ENCODE results near the gene IFITM2. TPM values are rescaled to one million over a fixed set of nuclear protein-coding genes. Genes with fewer than 3 reads are reported as not detected.
A peak's percentile ranks its signal among the peaks of the same experiment; 100 is the strongest.
"Not testable (repeated sequence)": the region's sequence is repeated elsewhere in the genome, so short reads cannot be mapped to it uniquely, and the experiment has no call there.

Gene IFITM2
- total and polyA plus RNA-seq, 2 donors from 2014 or later = 814 to 1,111 TPM

DNA sequence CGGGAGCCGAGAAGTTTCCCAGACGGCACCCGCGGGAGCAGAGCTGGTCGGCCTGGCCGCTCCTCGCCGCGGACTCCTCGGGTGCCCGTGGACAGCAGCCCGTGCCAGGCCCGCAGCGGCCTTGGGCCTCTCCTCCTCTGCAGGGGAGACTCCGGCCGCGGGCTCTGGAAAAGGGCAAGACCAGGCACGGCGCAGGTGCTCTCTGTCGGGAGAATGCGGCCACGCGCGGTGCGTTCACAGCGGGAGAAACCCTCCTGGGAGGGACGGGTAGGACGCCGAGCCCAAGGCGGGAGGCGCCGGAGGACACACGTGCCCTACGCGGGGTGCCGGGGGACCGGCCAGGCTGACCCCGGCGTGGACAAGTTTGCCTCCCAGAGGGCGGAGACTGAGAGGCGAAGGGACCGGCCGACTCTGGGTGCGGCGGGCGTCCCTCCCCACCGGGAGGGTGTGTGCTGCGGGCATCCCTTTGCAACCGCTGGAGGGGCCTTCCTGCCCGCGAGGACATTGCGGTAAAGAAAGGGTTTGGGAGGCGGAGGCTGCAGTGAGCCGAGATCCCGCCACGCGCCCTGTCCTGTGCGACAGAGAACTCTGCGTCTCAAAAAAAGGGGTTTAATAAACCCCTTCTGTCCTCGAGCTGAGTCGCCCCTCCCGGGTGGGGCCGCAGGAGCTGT lies 8.6 kb downstream of the IFITM2 start:
- peaks cover 4% of the 10 kb centered on the region for H3K27me3 ChIP-seq (ENCODE audit: control insufficient read depth, insufficient read depth, low read length)
- DNase-seq = peak in 3 of 5 donors; percentile 35 to 88 (median 62)
- TF ChIP-seq, protein P1, sequence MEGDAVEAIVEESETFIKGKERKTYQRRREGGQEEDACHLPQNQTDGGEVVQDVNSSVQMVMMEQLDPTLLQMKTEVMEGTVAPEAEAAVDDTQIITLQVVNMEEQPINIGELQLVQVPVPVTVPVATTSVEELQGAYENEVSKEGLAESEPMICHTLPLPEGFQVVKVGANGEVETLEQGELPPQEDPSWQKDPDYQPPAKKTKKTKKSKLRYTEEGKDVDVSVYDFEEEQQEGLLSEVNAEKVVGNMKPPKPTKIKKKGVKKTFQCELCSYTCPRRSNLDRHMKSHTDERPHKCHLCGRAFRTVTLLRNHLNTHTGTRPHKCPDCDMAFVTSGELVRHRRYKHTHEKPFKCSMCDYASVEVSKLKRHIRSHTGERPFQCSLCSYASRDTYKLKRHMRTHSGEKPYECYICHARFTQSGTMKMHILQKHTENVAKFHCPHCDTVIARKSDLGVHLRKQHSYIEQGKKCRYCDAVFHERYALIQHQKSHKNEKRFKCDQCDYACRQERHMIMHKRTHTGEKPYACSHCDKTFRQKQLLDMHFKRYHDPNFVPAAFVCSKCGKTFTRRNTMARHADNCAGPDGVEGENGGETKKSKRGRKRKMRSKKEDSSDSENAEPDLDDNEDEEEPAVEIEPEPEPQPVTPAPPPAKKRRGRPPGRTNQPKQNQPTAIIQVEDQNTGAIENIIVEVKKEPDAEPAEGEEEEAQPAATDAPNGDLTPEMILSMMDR (IDR thresholded peaks at IDR 0.05; ENCODE audit: borderline replicate concordance, extremely low read depth, insufficient read depth) = no peak
- no peak for FAIRE-seq
- peak overlapping the region; percentile 63 to 81 for H3K27ac ChIP-seq (ENCODE audit: low read depth in 2 of 2, low read length in 2 of 2)
- H3K9me3 ChIP-seq (ENCODE audit: control insufficient read depth in 2 of 3, insufficient read depth in 1 of 3, low read length in 3 of 3) = no peaks in the 10 kb centered on the region
- intact Hi-C loops (cut with DNase I) = no loop called here
- peak overlapping the region in 1 of 3 donors; percentile 58 for H3K9ac ChIP-seq (ENCODE audit: low read length in 3 of 3)
- H3K36me3 ChIP-seq (ENCODE audit: control insufficient read depth in 2 of 3, insufficient read depth in 3 of 3, low read length in 3 of 3) = no peaks in the 10 kb centered on the region
- peak overlapping the region in 1 of 3 donors; percentile 82 for H3K4me3 ChIP-seq (ENCODE audit: low read length in 3 of 3)
- peaks cover 3 to 24% (median 7%) of the 10 kb centered on the region in 3 donors for H3K4me1 ChIP-seq (ENCODE audit: control insufficient read depth in 2 of 3, insufficient read depth in 2 of 3, low read depth in 1 of 3, low read length in 3 of 3)

DNA sequence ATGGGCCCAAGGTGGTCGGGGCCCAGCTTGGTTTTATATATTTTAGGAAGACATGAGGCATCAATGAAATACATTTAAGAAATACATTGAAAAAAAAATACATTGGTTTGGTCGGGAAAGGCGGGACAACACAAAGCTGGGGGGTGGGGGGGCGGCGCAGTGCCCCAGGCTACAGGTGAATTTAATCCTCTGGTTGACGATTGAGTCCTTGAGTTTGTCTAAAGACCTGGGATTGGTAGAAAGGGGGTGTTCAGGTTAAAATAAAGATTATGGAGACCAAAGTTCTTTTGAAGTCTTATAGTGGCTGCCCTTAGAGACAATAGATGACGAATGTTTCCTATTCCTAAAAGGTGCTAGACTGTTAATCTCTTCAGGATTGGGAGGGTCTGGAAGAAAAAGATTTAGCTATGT lies 9.3 kb downstream of the IFITM2 start:
- Histone ChIP-seq H3K9ac (ENCODE audit: low read length in 3 of 3) (peak overlapping the region in 1 of 3 donors; percentile 1), H3K36me3 (ENCODE audit: control insufficient read depth in 2 of 3, insufficient read depth in 3 of 3, low read length in 3 of 3) (no peaks in the 10 kb centered on the region), H3K27ac (ENCODE audit: low read depth in 2 of 2, low read length in 2 of 2) (peak overlapping the region; percentile 63 to 64), H3K4me1 (ENCODE audit: control insufficient read depth in 2 of 3, insufficient read depth in 2 of 3, low read depth in 1 of 3, low read length in 3 of 3) (peaks cover 3 to 22% (median 7%) of the 10 kb centered on the region in 3 donors), H3K9me3 (ENCODE audit: control insufficient read depth in 2 of 3, insufficient read depth in 1 of 3, low read length in 3 of 3) (no peaks in the 10 kb centered on the region), H3K4me3 (ENCODE audit: low read length in 3 of 3) (peak overlapping the region in 1 of 3 donors; percentile 82), H3K27me3 (ENCODE audit: control insufficient read depth, insufficient read depth, low read length) (peaks cover 4% of the 10 kb centered on the region)
- TF ChIP-seq, protein P1 (IDR thresholded peaks at IDR 0.05; ENCODE audit: borderline replicate concordance, extremely low read depth, insufficient read depth) = no peak
- FAIRE-seq (no peak), DNase-seq (peak in 1 of 5 donors; percentile 45)
- intact Hi-C loops (cut with DNase I) = no loop called here

DNA sequence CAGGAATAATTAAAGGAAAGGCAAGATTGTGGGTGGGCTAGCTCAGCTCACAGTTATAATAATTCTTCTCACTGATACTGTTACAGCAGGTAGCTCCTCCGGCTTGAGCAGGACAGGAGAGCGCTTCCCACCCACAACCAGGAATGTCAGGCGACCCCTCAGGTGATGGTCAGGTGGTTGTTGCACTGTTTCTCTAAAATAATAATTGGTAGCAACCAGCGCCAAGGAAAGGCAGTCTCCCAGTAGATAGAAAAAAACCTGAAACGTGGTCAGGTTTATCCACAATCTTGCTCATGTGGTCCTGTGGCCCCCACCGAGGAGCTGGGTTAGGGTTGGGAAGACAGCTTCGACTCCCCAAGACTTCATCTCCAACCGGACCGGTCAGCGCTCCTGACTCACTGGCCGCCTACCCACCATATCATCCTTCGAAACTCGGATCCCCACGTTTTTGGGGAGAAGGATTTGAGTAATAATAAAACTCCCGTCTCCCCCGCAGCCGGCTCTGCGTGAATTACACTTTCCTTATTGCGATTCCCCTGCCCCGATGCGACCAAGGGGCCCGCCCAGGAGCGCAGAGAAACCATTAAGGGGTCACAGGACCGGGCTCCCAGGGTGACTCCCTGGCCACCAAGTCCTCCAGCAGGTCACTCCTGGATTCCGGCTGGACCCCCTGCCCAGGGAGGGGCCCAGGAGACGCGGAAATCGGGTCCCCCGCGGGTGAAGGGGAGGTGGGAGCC lies 10.2 kb downstream of the IFITM2 start:
- DNase-seq = peak in 2 of 5 donors; percentile 44 to 77

DNA sequence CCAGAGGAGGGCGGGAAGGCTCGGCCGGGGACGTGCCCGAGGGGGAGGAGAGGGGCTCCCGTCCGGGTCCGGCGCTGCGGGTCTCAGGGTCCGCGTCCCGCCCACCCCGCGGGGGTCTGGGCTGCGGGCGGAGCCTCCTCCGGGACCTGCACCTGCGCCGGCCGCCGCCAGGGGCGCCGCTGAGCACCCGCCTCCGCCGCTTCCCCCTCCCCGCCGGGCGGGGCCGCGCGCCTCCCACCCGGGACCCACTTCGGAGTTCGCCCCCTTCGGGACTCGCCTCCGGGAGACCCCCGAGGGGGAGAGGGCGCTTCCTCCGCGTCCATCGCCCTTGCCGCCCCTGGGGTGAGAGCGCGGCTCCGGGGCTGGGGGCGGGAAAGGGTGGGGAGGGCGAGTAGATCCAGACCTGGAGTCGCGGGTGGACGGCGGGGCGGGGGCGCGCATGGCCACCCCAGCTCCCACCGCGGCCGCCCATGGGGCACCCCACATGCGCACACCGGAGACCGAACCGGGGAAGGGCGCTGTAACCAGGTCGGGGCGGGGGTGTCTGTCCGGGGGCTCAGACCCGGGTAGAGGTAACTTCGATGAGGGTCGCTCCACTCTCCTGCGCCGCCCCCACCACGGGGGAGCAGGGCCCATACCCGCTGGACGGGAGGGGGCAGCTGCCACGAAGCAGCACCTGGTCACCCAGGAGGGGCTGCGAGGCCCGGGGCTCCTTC lies 10.9 kb downstream of the IFITM2 start:
- FAIRE-seq; H3K27me3 ChIP-seq (ENCODE audit: control insufficient read depth, insufficient read depth, low read length); H3K9me3 ChIP-seq (ENCODE audit: control insufficient read depth in 2 of 3, insufficient read depth in 1 of 3, low read length in 3 of 3); H3K36me3 ChIP-seq (ENCODE audit: control insufficient read depth in 2 of 3, insufficient read depth in 3 of 3, low read length in 3 of 3); intact Hi-C loops (cut with DNase I): not testable (repeated sequence)
- DNase-seq = peak in 1 of 5 donors; percentile 82
- H3K9ac ChIP-seq (ENCODE audit: low read length in 3 of 3) = peak overlapping the region in 1 of 3 donors; percentile 12
- peak overlapping the region in 1 of 3 donors; percentile 17 for H3K4me3 ChIP-seq (ENCODE audit: low read length in 3 of 3)
- H3K4me1 ChIP-seq (ENCODE audit: control insufficient read depth in 2 of 3, insufficient read depth in 2 of 3, low read depth in 1 of 3, low read length in 3 of 3) = peaks cover under 1 to 14% (median 3%) of the 10 kb centered on the region in 3 donors
- peak overlapping the region in 1 of 2 donors; percentile 92 for H3K27ac ChIP-seq (ENCODE audit: low read depth in 2 of 2, low read length in 2 of 2)

More for the DNA sequence above, 10.2 kb downstream of the IFITM2 start:
- FAIRE-seq; H3K36me3 ChIP-seq (ENCODE audit: control insufficient read depth in 2 of 3, insufficient read depth in 3 of 3, low read length in 3 of 3); intact Hi-C loops (cut with DNase I); H3K27me3 ChIP-seq (ENCODE audit: control insufficient read depth, insufficient read depth, low read length); H3K9me3 ChIP-seq (ENCODE audit: control insufficient read depth in 2 of 3, insufficient read depth in 1 of 3, low read length in 3 of 3): not testable (repeated sequence)
- peak overlapping the region in 2 of 3 donors; percentile 1 to 6 for H3K9ac ChIP-seq (ENCODE audit: low read length in 3 of 3)
- H3K4me3 ChIP-seq (ENCODE audit: low read length in 3 of 3) = peak overlapping the region in 2 of 3 donors; percentile 14 to 82
- peak overlapping the region; percentile 63 to 64 for H3K27ac ChIP-seq (ENCODE audit: low read depth in 2 of 2, low read length in 2 of 2)
- peaks cover 3 to 21% (median 7%) of the 10 kb centered on the region in 3 donors for H3K4me1 ChIP-seq (ENCODE audit: control insufficient read depth in 2 of 3, insufficient read depth in 2 of 3, low read depth in 1 of 3, low read length in 3 of 3)

DNA sequence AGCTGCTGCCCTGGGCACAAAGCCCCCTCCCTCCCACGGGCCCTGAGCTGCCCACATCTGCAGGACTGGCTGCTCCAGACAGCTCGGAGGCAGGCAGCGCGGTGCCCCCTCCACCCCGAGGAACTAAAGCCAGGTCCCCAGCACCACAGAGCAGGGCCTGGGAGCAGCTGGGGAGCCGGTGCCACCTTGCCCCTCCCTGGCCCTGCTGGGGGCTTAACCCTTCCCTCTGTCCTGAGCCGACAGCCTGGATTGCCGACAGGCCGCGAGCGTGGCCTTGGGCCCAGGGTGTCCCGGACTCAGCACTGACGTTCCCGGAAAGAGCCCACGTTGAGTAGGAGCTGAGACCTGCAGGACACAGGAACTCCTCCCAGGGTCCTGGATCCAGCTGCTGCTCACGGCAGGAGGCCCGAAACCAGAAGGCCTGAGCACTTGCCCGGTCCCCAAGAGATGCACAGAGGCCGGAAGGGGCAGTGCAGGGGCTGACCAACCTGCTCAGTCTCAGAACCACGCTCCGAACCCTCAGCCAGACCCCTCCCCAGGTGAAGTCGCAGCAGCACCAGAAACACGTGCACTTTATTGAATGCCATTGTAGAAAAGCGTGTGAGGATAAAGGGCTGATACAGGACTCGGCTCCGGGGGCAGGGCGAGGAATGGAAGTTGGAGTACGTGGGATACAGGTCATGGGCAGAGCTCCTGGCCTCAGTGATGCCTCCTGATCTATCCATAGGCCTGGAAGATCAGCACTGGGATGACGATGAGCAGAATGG lies 11.7 kb downstream of the IFITM2 start:
- DNase-seq = peak in 3 of 5 donors; percentile 42 to 80 (median 64)
- Histone ChIP-seq H3K4me3 (ENCODE audit: low read length in 3 of 3) (peak overlapping the region; percentile 38 to 75 (median 61)), H3K9ac (ENCODE audit: low read length in 3 of 3) (peak overlapping the region; percentile 7 to 81 (median 65)), H3K27ac (ENCODE audit: low read depth in 2 of 2, low read length in 2 of 2) (peak overlapping the region; percentile 86 to 92), H3K4me1 (ENCODE audit: control insufficient read depth in 2 of 3, insufficient read depth in 2 of 3, low read depth in 1 of 3, low read length in 3 of 3) (peaks cover 0 to 11% (median 2%) of the 10 kb centered on the region in 3 donors)
- H3K9me3 ChIP-seq (ENCODE audit: control insufficient read depth in 2 of 3, insufficient read depth in 1 of 3, low read length in 3 of 3); H3K36me3 ChIP-seq (ENCODE audit: control insufficient read depth in 2 of 3, insufficient read depth in 3 of 3, low read length in 3 of 3); H3K27me3 ChIP-seq (ENCODE audit: control insufficient read depth, insufficient read depth, low read length); FAIRE-seq; intact Hi-C loops (cut with DNase I): not testable (repeated sequence)

All from kidney (tissue), 14 donors.